HG02884 (cell line): ENCODE measurements around the gene PSME3.
"Not testable (repeated sequence)": the region's sequence is repeated elsewhere in the genome, so short reads cannot be mapped to it uniquely, and the experiment has no call there.

Source experiments
- ATAC-seq: cut with Tn5 transposase; IDR thresholded peaks from one replicate; pipeline ENCODE4 v1.9.1; 2021; ENCODE audit warnings: mild to moderate bottlenecking, moderate library complexity; ENCODE audit not compliant: unreplicated experiment

Gene PSME3

GRCh38 chr17:42873932-42874695 is 40.9 kb downstream of the PSME3 start:
- ATAC-seq = not testable (repeated sequence)

GRCh38 chr17:42877037-42877436 is 43.8 kb downstream of the PSME3 start:
- ATAC-seq = no peak

- ATAC-seq = no peak
These were observed 45.1 kb downstream of the PSME3 start for GRCh38 chr17:42878123-42878880.

- no peak for ATAC-seq
These were observed 45.9 kb downstream of the PSME3 start for GRCh38 chr17:42878924-42879595.

DNA sequence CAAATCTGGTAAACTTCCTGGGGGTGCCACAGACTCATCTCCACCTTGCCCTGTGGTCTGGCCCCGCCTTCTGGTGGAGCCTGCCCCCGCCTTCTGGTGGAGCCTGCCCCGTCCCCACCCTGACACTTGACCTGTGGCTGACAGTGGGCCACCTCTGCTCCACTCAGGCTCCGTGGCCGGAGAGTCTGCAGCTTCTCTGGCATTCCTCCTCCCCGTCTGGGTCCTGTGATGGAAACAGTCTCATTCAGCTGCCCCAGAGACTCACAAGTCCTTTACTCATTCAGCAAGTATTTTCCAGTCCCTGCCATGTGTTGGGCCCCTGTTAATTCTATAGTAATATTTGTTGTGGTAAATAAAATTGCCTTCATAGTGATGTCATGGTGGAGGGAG is 46.4 kb downstream of the PSME3 start:
- no peak for ATAC-seq

- no peak for ATAC-seq
These were observed 47.6 kb downstream of the PSME3 start for GRCh38 chr17:42880776-42881310.

GRCh38 chr17:42881706-42882105 is 48.5 kb downstream of the PSME3 start:
- ATAC-seq = not testable (repeated sequence)

DNA sequence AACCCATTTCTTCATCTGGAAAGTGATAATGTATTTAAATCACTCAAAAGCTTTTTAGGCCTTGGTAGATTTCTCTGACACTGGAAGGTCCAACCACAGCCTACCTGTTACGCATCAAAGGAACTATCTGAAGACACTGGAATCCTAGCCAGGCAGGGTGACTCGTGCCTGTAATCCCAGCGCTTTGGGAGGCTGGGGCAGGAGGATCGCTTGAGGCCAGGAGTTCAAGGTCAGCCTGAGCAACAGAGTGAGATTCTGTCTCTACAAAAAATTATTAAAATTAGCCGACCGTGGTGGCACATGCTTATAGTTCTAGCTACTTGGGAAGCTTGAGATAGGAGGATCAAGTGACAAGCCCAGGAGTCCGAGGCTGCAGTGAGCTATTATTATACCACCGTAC is 49.0 kb downstream of the PSME3 start:
- ATAC-seq = no peak

- no peak for ATAC-seq
These were observed 50.8 kb downstream of the PSME3 start for GRCh38 chr17:42883802-42884558.

GRCh38 chr17:42885806-42886205 is 52.6 kb downstream of the PSME3 start:
- not testable (repeated sequence) for ATAC-seq

- ATAC-seq = no peak
These were observed 53.3 kb downstream of the PSME3 start for GRCh38 chr17:42886283-42887176.

- no peak for ATAC-seq
These were observed 56.6 kb downstream of the PSME3 start for GRCh38 chr17:42889809-42890208.

- ATAC-seq = no peak
These were observed 58.4 kb downstream of the PSME3 start for GRCh38 chr17:42891539-42892152.

DNA sequence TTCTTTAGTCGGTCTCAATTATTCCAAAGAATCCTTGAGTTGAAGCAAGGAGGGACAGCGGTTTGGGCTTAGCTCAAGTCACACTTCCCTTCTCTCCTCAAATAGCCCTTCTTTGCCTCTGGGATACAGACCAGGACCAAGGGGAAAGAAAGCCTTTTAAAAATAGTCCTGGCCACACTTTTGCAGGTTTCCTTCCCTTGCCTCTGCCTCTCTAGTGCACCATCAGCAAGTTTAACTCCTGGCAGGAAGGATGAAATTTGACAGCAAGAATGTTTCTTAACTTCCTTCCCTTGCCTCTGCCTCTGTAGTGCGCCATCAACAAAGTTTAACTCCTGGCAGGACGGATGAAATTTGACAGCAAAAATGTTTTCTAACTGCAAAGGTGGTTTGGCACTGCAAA is 60.2 kb downstream of the PSME3 start:
- ATAC-seq = no peak
